Measurements from ENCODE around the gene POU2AF1.

Gene POU2AF1

GRCh38 chr11:111360150-111361043 lies 18.7 kb downstream of the POU2AF1 start:
- DNase-seq (ENCODE audit: low read depth) = no peak

GRCh38 chr11:111359223-111360149 lies 19.6 kb downstream of the POU2AF1 start:
- no peak for DNase-seq (ENCODE audit: low read depth)

- no peak for DNase-seq (ENCODE audit: low read depth)
These were observed 20.8 kb downstream of the POU2AF1 start for GRCh38 chr11:111358038-111359001.

GRCh38 chr11:111357150-111358037 lies 21.7 kb downstream of the POU2AF1 start:
- no peak for DNase-seq (ENCODE audit: low read depth)

GRCh38 chr11:111356660-111357048 lies 22.4 kb downstream of the POU2AF1 start:
- no peak for DNase-seq (ENCODE audit: low read depth)

- no peak for DNase-seq (ENCODE audit: low read depth)
These were observed 23.0 kb downstream of the POU2AF1 start for GRCh38 chr11:111355956-111356659.

- no peak for DNase-seq (ENCODE audit: low read depth)
These were observed 24.0 kb downstream of the POU2AF1 start for GRCh38 chr11:111355101-111355500.

- DNase-seq (ENCODE audit: low read depth) = no peak
These were observed 24.5 kb downstream of the POU2AF1 start for GRCh38 chr11:111354601-111354891.

GRCh38 chr11:111353776-111354600 lies 25.1 kb downstream of the POU2AF1 start:
- no peak for DNase-seq (ENCODE audit: low read depth)

- DNase-seq (ENCODE audit: low read depth) = no peak
These were observed 26.0 kb downstream of the POU2AF1 start for GRCh38 chr11:111352935-111353710.

GRCh38 chr11:111352231-111352746 lies 26.8 kb downstream of the POU2AF1 start:
- DNase-seq (ENCODE audit: low read depth) = no peak

- DNase-seq (ENCODE audit: low read depth) = no peak
These were observed 27.6 kb downstream of the POU2AF1 start for GRCh38 chr11:111351374-111352055.

- DNase-seq (ENCODE audit: low read depth) = no peak
These were observed 28.3 kb downstream of the POU2AF1 start for GRCh38 chr11:111350811-111351210.

GRCh38 chr11:111349191-111349695 lies 29.8 kb downstream of the POU2AF1 start:
- no peak for DNase-seq (ENCODE audit: low read depth)

GRCh38 chr11:111348147-111348546 lies 30.9 kb downstream of the POU2AF1 start:
- no peak for DNase-seq (ENCODE audit: low read depth)

GRCh38 chr11:111347723-111348115 lies 31.4 kb downstream of the POU2AF1 start:
- no peak for DNase-seq (ENCODE audit: low read depth)

GRCh38 chr11:111347002-111347722 lies 31.9 kb downstream of the POU2AF1 start:
- no peak for DNase-seq (ENCODE audit: low read depth)
